ENCODE data around the gene HMCN2.

HMCN2 gene

DNA sequence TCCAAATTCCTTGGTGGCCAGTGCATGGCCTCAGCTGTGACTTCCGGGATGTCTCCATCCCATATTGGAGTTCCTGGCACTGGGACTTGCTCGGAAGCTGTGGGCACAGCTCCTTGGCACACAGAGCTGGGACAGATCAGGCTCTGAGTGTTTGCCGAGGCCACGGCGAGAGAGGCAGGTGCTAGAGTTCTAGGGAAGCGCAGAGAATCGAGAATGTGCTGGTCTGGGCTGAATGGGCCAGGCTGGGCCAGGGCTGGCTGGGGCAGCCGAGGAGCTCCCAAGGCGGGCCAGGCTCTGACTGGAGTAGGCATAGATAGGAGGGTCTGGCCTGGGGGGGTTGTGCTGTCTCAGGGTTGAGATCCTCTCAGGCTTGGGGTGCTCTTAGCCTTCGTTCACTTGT lies 45.4 kb downstream of the HMCN2 start:
- DNase-seq, result no peak

DNA sequence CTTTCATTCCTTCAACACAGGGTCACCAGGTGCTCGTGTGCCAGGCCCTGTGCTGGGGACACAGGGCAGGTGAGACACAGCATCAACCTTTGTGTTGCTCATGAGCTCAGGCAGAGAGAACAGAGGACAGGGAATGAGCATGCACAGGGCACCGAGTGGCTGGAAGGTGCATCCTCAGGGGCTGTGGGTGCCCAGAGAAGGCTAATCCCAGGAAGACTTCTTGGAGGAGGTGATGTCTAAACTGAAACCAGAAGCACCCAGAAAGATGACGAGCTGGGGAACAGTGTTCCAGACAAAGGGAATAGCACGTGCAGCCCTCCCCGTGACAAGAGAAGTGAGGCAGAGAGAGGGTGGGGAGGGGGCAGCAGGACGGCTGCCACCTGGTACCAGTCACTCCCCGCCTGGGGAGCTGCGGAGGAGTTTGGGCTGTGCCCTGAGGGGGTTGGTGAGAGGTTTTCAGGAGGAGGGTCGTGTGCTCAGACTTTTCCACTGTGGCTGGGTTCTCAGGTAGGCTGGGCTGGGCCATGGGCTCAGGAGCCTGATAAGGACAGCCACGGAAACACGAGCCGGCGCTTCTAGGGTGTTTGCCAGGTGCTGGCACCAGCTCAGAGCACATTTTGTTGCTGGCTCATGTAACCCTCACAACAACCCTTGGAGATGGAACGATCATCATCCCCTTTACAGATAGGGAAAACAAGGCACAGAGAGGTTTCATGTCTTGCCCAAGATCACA lies 46.0 kb downstream of the HMCN2 start:
- no peak for DNase-seq

DNA sequence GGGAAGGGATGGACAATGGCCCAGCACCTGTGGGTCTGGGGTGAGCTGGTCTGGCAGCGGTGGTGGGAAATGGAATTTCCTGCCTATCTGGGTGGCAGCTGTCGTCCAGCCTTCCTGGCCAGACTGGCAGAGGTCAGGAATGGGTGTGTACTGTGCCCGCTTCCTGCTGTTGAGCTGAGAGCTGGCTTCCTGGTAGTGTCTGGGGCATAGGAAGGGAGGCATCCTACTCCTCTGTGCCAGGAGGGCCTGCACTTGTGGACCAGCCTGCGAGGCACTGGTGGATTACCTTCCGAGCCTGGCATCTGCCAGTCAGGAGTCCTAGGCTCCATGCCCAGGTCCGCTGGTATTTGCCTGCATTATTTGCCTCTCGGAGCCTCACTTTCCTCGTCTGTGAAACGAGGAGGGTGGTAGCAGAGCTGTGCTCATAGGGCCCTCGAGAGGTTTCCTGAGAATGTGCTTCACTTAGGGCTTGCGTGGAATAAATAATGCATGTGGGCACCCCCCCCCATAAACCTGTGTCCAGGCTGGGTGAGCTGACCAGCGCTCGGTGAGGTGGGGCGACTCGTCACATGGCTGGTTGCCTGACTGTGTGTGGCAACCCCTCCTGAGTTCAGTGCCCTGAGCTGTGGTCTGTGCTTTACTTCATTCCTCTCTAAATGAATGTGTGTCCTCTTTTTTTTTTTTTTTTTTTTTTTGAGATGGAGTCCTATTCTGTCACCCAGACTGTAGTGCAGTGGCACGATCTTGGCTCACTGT lies 47.7 kb downstream of the HMCN2 start:
- DNase-seq, result no peak

DNA sequence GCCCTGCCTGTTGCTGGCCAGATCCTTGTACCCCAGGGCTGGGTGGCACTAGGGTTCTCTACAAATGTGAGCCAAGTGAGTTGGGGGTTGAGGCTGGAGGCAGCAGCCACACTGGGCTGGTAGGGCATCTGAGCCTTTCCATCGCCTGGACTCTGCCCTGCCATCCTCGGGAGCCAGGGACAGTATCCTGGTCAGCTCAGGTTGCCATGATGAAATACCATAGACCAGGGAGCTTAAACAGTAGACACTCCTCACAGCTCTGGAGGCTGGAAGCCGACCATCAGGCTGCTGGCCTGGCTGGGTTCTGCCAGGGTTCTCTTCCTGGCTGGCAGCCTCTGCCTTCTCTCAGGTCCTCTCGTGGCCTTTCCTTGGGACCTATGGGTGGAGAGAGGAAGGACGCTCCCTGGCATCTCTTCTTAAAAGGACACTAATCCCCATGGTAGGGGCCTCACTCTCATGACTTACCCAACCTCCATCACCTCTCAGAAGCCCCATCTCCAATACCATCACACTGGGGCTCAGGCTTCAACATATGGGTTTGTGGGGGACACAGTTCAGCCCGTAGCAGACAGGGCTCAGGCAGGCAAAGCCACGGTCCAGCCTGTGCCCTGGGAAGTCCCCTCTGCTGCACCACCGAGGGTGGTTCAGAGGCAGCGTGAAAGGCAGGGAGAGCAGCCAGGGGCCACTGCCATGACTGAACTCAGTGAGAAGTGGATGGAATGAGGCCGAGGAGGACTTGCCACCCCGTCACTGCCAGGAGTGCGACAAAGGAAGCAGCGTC lies 50.1 kb downstream of the HMCN2 start:
- DNase-seq, result no peak

DNA sequence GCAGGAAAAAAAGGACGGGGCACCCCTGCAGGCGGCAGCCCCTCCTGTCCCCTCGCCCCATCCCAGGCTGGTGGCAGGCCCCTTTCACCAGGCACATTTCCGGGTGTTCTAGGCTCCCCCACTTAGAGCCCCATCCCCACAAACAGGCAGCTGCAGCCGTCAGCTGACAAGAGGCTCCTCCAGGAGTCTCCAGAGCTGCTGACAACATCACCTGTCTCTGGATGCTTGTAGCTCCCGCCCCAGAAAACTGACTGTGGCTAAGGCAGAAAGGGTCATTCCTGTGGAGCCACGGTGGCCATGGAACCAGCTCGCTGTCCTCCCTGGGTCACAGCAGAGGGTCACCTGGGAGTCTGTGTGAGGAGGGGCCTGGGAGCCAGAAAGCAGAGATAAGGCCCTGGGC lies 50.9 kb downstream of the HMCN2 start:
- no peak for DNase-seq

DNA sequence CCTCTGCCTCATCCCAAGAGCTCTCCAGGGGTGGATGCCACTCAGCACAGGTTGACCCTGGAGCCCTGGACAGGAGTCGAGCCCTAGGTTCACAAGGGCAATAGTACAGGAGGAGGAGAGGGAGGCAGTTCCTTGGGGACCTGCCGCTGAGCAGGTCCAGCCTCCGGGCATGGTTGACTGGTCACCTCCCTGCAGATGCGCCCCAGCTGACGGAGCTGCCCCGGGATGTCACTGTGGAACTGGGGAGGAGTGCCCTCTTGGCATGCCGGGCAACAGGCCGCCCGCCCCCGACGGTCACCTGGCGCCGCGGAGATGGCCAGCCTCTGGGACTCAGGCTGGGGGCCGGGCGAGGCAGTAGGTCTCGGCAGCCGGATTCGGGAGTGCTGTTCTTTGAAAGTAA lies 53.7 kb downstream of the HMCN2 start:
- DNase-seq, result no peak

DNA sequence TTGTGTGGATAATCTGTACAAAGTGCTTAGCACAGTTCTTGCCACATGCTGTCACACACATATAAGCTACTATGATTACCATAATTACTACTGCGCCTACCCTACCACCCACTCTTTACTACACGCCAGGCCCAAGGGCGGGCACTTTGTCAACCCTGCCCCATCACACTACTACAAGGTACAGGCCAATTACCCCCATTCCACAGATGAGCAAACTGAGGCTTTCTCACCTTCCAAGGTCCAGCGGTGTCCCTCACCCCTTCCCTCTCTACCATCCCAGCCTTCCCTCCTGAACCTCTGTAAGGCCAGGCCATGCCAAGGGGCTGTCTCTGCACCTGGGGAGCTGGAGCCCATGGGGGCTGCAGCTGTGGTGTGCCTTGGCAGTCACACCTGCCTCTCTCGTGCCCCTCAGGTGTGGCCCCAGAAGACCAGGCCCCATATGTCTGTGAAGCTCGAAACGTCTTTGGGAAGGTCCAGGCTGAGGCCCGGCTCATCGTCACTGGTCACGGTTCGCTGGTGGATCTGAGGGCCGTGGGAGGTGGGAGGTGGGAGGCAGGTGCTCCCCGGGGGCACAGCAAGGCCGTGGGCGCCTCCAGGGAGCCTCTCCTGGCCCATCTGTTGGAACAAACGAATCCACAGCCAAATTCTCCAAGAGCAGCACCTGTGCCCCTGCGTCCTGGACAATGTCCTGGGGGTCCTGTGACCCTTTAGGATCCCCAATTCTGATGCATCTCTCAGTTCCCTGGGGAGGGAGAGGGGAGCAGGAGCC lies 54.6 kb downstream of the HMCN2 start:
- no peak for DNase-seq

DNA sequence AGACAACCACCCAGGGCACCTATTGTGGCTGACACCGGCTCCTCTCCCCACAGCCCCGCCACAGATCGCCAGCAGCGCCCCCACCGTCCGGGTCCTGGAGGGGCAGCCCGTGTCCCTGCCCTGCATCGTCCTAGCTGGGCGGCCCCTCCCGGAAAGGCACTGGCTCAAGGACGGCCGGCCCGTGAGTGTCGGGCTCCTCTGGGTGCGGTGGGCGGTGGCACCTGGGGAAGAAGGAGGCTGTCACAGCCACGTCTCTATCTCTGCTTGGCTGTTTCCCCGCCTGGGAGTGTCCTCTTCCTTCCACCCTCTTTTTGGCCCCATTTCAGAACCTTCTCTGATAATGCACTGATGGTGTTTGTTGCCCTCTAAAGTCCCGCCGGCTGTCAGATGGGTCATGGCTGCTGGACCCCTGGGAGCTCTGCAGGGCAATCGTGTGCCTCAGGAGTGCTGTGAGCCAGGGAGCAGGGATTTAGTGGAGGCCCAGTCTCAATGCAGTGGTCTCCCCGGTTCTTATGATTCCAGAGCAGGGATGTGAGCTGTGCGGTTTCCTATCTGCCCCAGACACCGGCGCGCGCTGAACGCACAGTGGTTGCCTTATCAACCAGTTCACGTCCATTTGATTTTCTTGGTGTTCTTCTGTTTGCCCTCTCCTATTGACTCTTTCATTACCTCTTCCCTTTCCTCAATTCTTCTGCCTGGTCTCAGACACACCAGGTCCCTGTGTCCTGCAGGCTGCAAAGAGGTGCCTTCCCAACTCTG lies 55.3 kb downstream of the HMCN2 start:
- DNase-seq, result no peak

DNA sequence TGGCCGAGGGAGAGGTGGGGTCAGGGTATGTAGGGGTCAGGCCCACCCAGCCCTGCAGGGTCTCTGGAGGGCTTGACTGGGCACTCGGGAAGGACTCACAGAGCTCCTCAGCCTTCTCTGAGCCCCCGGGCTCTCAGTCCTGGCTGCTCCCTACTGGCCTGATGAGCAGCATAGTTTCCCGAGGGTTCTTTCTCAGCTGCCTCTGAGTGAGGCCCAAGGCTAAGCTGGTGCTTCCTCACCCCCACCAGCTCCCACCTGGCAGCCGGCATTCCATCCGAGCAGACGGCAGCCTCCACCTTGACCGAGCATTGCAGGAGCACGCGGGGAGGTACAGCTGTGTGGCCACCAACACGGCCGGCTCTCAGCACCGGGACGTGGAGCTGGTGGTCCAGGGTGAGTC lies 56.0 kb downstream of the HMCN2 start:
- no peak for DNase-seq

DNA sequence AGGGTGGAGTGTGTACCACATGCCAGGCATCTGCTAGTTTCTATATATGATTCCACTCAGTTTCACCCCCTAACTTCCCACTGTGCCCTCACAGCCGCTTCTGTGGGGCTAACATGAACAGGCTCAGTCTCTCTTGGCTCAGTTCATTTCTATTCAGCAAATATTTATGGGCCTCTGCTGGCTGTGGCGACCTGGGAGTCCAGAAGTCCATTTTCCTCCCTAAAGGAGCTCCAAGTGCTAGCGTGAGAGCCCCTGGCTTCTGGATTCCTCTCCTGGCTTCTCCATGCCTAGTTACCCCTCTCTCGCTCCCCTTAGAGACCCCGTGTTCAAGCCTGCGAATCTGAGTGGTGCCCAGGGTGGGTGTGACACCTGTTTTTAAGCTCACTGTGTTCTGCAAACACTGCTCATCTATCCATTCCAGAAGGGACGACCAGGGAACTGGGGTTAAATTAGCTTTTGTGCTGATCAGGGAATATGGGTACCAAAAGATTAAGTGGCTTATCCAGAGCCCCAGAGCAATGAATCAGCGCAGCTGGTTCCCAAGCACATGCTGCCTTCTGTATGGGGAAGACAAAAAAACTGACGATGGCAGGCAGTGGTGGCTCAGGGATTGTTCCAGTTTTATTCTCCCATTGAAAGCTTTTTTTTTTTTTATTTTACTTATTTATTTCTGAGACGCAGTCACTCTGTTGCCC lies 57.6 kb downstream of the HMCN2 start:
- DNase-seq, result no peak

DNA sequence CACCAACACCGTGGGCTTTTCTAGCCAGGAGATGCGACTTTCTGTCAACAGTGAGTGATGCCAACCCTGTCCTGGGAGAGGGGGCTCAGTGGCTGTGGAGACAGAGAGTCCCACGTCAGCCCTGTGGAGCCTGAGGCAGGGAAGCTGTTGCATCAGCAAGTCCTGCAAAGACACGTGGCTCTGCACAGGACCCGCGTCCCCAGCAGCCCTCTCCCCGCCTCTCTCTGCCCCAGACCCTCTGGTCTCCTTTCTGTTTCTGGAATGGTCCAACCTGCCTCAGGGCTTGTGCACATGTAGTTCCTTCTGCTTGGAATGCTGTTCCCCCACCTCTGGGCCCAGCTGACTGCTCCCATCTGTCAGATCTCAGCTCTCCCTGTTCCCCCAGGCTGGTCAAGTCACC lies 60.4 kb downstream of the HMCN2 start:
- DNase-seq, result no peak

DNA sequence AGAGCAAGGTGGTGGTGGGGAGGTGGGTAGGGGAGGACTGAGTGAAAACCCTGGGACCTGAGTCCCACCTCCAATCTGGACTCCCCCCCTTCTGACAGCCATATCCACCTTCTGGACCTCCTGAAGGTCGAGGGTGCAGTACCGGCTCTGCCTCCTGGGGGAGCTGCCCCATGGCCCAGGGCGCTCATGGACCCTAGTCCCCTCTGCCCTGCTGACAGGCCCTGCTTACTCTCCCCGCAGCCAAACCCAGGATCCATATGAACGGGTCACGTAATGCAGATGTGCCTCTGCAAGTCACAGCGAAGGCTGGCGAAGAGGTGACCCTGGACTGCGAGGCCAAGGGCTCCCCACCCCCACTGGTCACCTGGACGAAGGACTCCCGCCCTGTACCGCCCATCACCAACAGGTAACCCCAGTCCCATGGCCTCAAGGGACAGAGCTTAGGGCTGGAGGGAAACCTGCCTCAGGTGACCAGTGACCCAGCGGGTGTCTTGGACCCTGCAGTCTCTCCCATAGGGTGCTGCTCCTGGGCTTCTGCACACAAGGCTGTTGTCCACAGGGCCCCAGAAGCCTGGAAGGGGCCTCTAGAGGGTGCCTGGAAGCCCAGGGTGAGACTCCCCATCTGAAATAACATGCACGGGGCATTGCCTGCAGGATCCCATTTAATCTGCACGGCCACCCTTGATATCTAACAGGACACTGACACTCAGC lies 61.7 kb downstream of the HMCN2 start:
- DNase-seq, result no peak

DNA sequence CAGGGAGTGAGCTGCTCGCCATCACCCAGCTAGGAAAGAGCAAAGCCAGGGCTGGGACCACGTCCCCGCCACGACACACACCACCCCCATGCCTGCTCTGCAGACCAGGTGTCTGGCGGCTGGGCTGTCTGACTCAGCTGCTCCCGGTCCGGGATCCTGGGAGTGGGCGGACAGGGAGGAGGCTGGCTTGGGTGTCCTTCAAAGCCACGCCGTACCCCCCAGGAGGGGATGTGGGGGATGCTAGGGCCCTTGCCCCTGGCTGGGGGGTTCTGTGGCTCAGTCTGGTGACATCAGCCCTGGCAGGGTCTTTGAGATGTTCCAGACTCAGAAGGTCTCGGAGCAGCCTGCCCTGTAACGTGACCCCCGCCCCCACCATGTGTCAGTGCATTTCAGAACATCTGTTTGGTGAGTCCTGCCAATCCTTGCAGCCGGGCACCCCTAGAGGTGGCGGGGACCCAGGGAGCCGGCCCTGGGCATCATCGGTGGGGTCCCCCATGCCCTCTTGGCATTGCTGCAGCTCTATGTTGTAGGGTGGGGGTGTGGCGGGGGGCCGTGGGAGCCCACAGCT lies 62.3 kb downstream of the HMCN2 start:
- no peak for DNase-seq

DNA sequence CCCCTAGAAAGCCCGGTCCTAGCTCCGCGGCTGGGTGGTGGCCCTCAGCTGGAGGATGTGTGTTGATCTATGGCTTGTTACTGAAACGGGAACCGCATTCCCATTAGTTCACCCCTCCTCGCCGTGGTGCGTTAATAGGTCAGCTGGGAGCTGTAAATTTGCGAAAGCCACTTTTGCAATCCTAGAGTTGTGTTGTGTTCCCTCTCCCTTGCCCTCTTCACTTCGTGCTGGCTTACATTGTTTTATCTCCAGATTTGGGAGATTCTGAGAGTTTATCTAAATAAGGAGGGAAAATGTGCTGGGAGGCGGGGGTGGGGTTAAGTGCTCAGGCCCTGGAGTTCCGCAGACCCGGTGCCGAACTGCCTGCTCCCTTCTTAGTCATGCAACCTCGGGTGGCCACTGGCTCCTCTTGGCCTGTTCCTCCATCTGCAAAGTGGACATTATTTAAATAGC lies 62.8 kb downstream of the HMCN2 start:
- no peak for DNase-seq

DNA sequence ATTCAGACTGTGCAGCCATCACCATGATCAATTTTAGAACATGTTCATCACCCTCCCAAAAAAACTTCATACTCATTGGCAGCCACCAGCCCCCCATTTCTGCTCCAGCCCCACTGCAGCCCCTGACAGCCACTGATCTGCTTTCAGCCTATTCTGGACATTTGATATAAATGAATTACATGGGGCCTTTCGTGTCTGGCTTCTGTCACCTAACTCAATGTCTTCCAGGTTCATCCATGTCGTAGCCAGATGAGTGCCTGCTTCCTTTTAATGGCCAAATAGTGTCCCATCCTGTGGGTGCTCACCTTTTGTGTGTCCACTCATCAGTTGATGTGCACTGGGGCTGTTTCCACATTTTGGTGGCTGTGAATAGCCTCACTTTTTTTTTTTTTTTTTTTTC lies 63.5 kb downstream of the HMCN2 start:
- DNase-seq, result no peak

DNA sequence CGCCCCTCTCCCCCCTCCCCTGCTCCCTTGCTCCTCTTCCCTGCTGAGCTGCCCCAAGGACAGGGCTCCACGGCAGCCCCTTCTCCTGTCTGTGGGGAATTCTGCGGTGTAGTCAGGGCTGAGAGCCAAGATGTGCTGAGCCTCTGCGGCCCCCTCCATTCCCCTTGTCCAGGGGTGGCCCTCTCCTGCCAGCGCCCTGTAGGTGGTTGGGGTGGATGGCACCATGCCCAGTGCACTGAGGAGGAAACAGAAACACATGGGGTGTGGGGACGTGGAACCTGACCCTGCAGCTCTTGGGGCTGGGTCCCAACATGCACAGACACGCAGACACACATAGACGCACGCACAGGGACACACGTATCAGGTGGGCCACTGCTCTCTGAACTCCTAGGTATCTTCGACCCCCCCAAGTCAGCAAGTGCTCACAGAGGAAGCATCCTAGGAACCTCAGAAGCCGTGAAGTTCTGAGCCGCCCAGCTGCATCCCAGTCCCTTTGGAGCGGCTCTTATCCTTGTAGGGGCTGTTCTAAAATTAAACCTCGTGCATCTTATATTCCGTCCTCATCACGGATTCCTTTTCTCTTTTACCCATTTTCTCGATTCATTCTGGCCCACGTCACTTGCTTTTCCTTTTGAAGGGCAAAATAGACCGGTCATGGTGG lies 64.8 kb downstream of the HMCN2 start:
- no peak for DNase-seq

DNA sequence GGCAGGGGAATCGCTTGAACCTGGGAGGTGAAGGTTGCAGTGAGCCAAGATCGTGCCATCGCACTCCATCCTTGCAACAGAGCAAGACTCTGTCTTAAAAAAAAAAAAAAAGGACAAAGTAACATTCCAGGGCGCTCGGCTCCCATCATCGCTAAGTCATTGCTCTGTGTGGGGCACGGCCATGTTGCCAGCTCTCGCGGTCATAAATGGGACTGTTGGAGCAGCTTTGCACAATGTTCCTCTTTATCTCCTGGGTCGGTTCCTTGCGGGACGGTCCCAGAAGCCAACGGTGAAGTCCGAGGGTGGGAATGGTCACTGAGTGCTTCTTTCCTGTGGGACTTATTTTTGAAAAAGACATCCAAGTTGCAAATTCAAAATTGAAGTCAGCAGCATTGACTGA lies 65.5 kb downstream of the HMCN2 start:
- no peak for DNase-seq

DNA sequence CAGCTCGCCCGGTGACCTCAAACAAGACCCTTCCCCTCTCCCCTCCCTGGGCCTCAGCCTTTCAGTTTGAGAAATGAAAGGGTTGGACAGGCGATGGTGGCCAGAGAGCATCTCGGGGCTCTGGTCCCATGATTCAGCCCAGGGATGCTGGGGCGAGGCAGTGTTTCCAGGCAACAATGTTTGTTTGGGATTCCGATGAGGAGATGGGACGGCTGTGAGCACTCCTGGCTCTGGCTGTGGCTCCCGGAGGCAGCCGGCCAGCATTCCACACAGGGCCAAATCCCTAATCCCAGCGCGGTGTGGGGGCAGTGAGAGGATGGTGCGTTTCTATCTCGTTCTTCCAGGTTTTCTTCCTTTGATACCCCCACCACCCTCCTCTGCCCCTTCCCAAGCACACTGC lies 66.0 kb downstream of the HMCN2 start:
- DNase-seq, result no peak

DNA sequence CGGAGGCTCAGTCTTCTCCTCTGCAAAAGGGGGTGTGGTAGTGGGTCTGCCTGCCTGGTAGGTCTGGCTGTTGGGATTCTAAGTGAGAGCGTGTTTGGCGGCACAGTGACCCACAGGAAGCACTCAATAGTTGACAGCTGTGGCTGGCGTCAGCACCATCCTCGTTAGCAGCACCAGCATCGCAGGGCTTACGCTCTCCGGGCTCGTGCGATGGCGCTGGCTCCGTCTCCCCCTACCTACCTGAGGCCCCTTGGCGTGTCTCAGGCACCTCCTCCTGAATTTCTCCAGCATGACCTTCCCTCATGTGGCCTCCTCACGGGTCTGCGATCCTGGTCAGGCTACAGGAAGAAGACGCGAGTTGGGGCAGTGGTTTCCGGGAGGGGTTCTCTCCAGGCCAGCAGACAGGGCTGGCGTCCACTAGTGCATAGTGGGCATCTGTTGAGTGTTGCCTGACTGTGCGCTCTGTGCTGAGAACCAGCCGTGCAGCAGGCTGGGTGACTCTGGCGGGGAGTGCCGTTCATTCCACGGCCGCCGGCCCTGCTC lies 66.9 kb downstream of the HMCN2 start:
- no peak for DNase-seq
